Karpas-422 (cell line): Measurements from ENCODE around the gene SULT1C3. TPM values are rescaled to one million over a fixed set of nuclear protein-coding genes. Genes with fewer than 3 reads are reported as not detected.
"Not testable (repeated sequence)": the region's sequence is repeated elsewhere in the genome, so short reads cannot be mapped to it uniquely, and the experiment has no call there.

Experiments
- DNase-seq: peaks from one replicate; pipeline ENCODE4 v3.0.0-alpha.2; 2015
- H2AFZ ChIP-seq: fragments of 200-600 bp; sonication (generic); 2 replicates; pipeline ENCODE4 v1.6.1; 2014; ENCODE audit warnings: antibody characterized with exemption, low read length, mixed read lengths
- H3K27ac ChIP-seq: fragments of 200-600 bp; sonication (generic); 2 replicates; pipeline ENCODE4 v1.5.1; 2014; ENCODE audit warnings: mild to moderate bottlenecking, low read length, moderate library complexity
- H3K27me3 ChIP-seq: fragments of 200-600 bp; sonication (generic); 2 replicates; pipeline ENCODE4 v1.6.1; 2014; ENCODE audit warnings: low read length, mixed read lengths
- H3K36me3 ChIP-seq: fragments of 200-600 bp; sonication (generic); 2 replicates; pipeline ENCODE4 v1.6.1; 2014; ENCODE audit warnings: low read length, mixed read lengths; ENCODE audit not compliant: insufficient read depth
- H3K4me1 ChIP-seq: fragments of 200-600 bp; sonication (generic); 2 replicates; pipeline ENCODE4 v1.6.1; 2014; ENCODE audit warnings: mild to moderate bottlenecking, low read length, mixed read lengths
- H3K4me2 ChIP-seq: fragments of 200-600 bp; sonication (generic); 2 replicates; pipeline ENCODE4 v1.6.1; 2014; ENCODE audit warnings: low read length, low read depth, mild to moderate bottlenecking; ENCODE audit not compliant: poor library complexity, severe bottlenecking
- H3K4me3 ChIP-seq: fragments of 200-600 bp; sonication (generic); 2 replicates; pipeline ENCODE4 v1.5.1; 2014; ENCODE audit warnings: mild to moderate bottlenecking, antibody characterized with exemption, low read length, mixed read lengths
- H3K79me2 ChIP-seq: fragments of 200-600 bp; sonication (generic); 2 replicates; pipeline ENCODE4 v1.6.1; 2014; ENCODE audit warnings: mild to moderate bottlenecking, low read length, mixed read lengths
- H3K9ac ChIP-seq: fragments of 200-600 bp; sonication (generic); 2 replicates; pipeline ENCODE4 v1.6.0; 2014; ENCODE audit warnings: low read length
- H3K9me2 ChIP-seq: fragments of 200-600 bp; sonication (generic), shearing (Covaris generic); replicated peaks from 2 replicates; pipeline ENCODE4 v1.6.0; 2014; ENCODE audit warnings: mild to moderate bottlenecking, low read length, moderate library complexity; ENCODE audit not compliant: insufficient read depth
- H3K9me3 ChIP-seq: fragments of 300-700, 200-600 bp; sonication (generic); 2 replicates; pipeline ENCODE4 v1.6.1; 2014; ENCODE audit warnings: low read length, mixed read lengths
- H4K20me1 ChIP-seq: fragments of 200-600 bp; sonication (generic); 2 replicates; pipeline ENCODE4 v1.6.1; 2014; ENCODE audit warnings: mild to moderate bottlenecking, antibody characterized with exemption, low read length, low read depth; ENCODE audit not compliant: insufficient read depth
- total RNA-seq: library from RNA; depleted of rRNA; stranded (reverse); fragments of >200 nt; shearing (Covaris generic); gene quantifications from 2 replicates; pipeline ENCODE4 v1.2.3, GENCODE V29; 2014; ENCODE audit warnings: low replicate concordance

SULT1C3 gene
- total RNA-seq, 1 experiment from 2014 or later = not detected

DNA sequence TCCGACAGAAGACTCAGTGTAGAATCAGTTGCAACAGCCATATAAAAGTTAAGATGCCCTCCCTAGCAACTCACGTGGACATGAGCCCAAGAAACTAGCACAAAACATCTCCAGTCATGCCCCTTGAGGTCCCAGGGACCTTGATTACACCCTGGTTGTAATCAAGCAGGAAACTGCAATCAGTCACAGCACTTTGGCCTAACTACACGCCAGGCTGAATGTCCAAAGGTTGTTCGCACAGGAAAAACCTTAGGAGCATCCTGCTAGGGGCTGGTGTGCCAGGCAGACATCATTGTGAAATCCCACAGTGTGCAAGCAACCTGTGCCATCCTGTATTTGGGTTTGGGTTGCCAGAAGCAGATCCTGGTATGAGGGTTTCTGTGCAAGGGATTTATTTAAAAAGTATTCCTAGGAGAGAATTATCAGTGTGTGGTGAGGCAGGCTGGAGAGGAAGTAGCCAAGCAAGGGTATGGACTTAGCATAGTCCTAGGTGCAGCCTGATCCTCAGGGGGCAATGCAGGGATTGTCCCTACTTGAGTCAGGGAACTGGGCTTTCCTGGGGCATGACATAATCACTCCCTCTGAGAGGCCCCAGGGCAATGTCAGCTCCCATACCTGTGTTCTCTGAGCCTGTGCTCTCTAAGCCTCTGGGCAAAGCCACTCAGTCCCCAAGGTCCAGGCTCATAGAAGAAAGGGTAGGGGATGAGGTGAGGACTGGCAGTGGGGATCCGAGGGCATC is 31.2 kb downstream of the SULT1C3 start:
- Histone ChIP-seq H3K9ac (no peak overlapping the region), H2AFZ (no peak overlapping the region), H3K27me3 (no peaks in the 10 kb centered on the region), H3K4me1 (no peaks in the 10 kb centered on the region), H3K36me3 (no peaks in the 10 kb centered on the region), H3K4me2 (no peak overlapping the region), H3K4me3 (no peak overlapping the region), H3K79me2 (no peaks in the 10 kb centered on the region), H4K20me1 (no peaks in the 10 kb centered on the region), H3K27ac (no peak overlapping the region), H3K9me3 (no peaks in the 10 kb centered on the region), H3K9me2 (no peaks in the 10 kb centered on the region)
- DNase-seq = no peak

DNA sequence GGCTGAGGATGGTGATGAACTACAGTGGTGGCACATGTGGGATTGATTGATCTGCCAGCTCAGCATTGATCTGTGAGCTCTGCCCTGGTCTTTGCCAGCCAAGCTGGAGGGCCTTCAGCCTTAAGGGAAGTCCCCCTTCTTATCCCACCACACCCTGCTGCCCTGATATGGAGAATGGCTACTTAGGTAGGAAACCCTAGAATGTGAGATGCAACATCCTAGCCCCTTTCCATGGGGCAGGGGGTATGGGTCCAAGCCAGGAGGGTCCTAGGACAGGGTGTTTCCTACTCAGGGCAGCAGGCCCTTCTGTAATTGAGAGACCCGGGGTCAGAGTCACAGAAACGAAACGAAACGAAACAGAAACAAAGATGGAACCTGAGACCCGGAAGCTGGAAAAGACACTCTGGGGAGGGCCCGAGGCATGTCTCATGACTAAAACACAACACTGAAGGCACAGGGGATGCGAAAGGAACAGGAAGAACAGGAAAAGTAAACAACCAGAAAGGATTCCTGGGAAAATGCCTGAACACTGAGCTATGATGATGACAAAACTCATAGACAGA is 32.0 kb downstream of the SULT1C3 start:
- H3K9me2 ChIP-seq = no peaks in the 10 kb centered on the region
- DNase-seq = no peak
- H3K4me2 ChIP-seq = no peak overlapping the region
- H3K4me1 ChIP-seq = no peaks in the 10 kb centered on the region
- H3K79me2 ChIP-seq = no peaks in the 10 kb centered on the region
- no peak overlapping the region for H3K27ac ChIP-seq
- H4K20me1 ChIP-seq = no peaks in the 10 kb centered on the region
- H3K4me3 ChIP-seq = no peak overlapping the region
- H3K27me3 ChIP-seq = no peaks in the 10 kb centered on the region
- no peak overlapping the region for H2AFZ ChIP-seq
- H3K9ac ChIP-seq = no peak overlapping the region
- H3K36me3 ChIP-seq = no peaks in the 10 kb centered on the region
- H3K9me3 ChIP-seq = no peaks in the 10 kb centered on the region

DNA sequence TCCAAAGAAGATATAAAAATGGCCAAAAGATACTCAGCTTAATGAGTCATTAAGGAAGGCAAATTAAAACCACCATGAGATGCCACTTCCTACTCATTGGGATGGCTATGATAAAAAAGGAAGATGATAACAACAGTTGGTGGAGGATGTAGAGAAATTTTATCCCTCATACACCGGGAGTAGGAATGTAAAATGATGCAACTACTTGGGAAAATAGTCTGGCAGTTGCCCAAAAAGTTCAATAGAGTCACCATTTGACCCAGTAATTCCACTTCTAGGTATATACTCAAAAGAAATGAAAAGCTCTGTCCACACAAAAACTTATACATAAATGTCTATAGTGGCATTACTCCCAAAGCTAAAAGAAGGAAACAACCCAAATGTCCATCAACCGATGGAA is 38.9 kb downstream of the SULT1C3 start:
- H3K36me3 ChIP-seq = no peaks in the 10 kb centered on the region
- DNase-seq = no peak
- no peak overlapping the region for H3K9ac ChIP-seq
- H3K4me1 ChIP-seq = no peaks in the 10 kb centered on the region
- H3K9me2 ChIP-seq = no peaks in the 10 kb centered on the region
- H3K9me3 ChIP-seq = no peaks in the 10 kb centered on the region
- no peaks in the 10 kb centered on the region for H4K20me1 ChIP-seq
- H3K4me2 ChIP-seq = no peak overlapping the region
- H3K27me3 ChIP-seq = no peaks in the 10 kb centered on the region
- no peak overlapping the region for H2AFZ ChIP-seq
- no peaks in the 10 kb centered on the region for H3K79me2 ChIP-seq
- H3K27ac ChIP-seq = no peak overlapping the region
- no peak overlapping the region for H3K4me3 ChIP-seq

DNA sequence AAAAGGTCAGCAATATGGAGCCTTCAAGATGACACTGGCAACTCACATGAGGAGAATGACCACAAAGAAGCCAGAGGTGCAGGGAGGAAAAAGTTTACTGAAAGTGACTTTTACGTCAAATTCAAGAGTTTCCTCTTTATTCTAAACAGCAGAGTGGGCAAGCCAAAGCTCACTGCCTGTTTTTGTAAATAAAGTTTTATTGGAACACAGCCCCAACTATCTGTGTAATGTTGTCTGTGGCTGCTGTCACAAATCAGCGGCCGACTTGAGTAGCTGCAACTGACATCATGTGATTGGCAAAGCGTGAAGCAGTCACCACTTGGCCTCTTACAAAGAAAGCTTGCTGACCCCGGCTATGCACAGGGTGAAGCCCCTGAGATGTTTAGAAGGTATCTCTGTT is 39.7 kb downstream of the SULT1C3 start:
- Histone ChIP-seq H3K36me3 (no peaks in the 10 kb centered on the region), H2AFZ (no peak overlapping the region)

DNA sequence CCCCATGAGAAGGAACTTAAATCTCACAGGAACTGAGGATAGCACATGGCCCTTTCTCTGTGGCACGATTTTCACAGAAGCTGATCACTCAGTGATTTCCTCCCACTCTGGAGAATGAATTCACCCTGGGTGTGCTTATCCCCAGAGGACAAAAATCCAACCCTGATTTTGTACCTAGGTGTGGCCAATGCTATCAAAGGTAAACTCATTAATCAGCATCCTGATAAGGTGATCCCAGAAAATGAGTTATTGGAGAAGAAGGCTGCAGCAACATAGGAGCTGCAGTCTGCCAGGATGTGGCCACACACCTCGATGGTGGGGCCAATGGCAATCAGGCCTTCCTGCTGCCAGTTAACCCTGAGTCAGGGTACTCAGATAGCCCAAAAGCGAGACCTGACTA is 40.7 kb downstream of the SULT1C3 start:
- DNase-seq = no peak
- Histone ChIP-seq H3K4me1 (no peaks in the 10 kb centered on the region), H3K36me3 (no peaks in the 10 kb centered on the region), H3K9me3 (no peaks in the 10 kb centered on the region), H3K79me2 (no peaks in the 10 kb centered on the region), H3K4me2 (no peak overlapping the region), H3K27ac (no peak overlapping the region), H3K9me2 (no peaks in the 10 kb centered on the region), H4K20me1 (no peaks in the 10 kb centered on the region), H3K27me3 (no peaks in the 10 kb centered on the region), H3K4me3 (no peak overlapping the region), H2AFZ (no peak overlapping the region), H3K9ac (no peak overlapping the region)

More for the DNA sequence above, 39.7 kb downstream of the SULT1C3 start:
- H3K9me2 ChIP-seq = no peaks in the 10 kb centered on the region
- no peaks in the 10 kb centered on the region for H4K20me1 ChIP-seq
- no peak for DNase-seq
- no peaks in the 10 kb centered on the region for H3K79me2 ChIP-seq
- no peaks in the 10 kb centered on the region for H3K27me3 ChIP-seq
- no peaks in the 10 kb centered on the region for H3K9me3 ChIP-seq
- H3K4me3 ChIP-seq = no peak overlapping the region
- no peak overlapping the region for H3K4me2 ChIP-seq
- no peak overlapping the region for H3K27ac ChIP-seq
- no peaks in the 10 kb centered on the region for H3K4me1 ChIP-seq
- no peak overlapping the region for H3K9ac ChIP-seq

DNA sequence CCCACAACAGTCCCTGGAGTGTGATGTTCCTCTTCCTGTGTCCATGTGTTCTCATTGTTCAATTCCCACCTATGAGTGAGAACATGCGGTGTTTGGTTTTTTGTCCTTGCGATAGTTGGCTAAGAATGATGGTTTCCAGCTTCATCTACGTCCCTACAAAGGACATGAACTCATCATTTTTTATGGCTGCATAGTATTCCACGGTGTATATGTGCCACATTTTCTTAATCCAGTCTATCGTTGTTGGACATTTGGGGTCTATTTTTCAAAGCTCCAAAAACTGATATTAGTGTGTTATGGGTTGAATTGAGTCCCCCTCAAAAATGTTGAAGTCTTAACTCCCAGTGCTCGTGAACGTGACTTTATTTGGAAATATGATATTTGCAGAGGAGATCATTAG is 44.8 kb downstream of the SULT1C3 start:
- not testable (repeated sequence) for H2AFZ ChIP-seq, H3K9me3 ChIP-seq, H3K27me3 ChIP-seq, H3K4me3 ChIP-seq, H3K9me2 ChIP-seq, H3K79me2 ChIP-seq, H3K36me3 ChIP-seq, H3K9ac ChIP-seq, H4K20me1 ChIP-seq, DNase-seq, H3K4me2 ChIP-seq, H3K27ac ChIP-seq, H3K4me1 ChIP-seq

DNA sequence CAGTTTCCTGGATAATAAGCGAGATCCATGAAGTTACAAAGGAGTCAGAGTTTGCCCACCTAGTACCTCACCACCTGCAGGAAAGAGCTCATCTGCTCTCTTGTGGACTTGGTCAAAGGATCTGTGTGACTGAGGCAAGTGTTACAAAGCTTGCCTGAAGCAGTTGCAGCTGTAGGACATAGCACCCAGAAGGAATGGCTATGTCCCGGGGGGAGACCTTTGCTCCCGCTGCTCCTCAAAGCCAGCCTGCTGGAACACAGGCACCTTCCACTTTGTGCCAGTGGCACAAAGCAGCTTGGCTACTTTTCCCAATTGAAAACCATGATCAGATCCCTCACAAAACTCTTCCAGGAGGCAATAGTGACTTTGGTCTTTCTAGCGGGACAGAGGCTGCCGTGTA is 45.8 kb downstream of the SULT1C3 start:
- H3K4me2 ChIP-seq = no peak overlapping the region
- no peak overlapping the region for H3K27ac ChIP-seq
- H3K9ac ChIP-seq = no peak overlapping the region
- no peaks in the 10 kb centered on the region for H4K20me1 ChIP-seq
- no peaks in the 10 kb centered on the region for H3K27me3 ChIP-seq
- H3K9me3 ChIP-seq = no peaks in the 10 kb centered on the region
- DNase-seq = no peak
- H2AFZ ChIP-seq = no peak overlapping the region
- H3K4me1 ChIP-seq = no peaks in the 10 kb centered on the region
- H3K36me3 ChIP-seq = no peaks in the 10 kb centered on the region
- no peak overlapping the region for H3K4me3 ChIP-seq
- no peaks in the 10 kb centered on the region for H3K9me2 ChIP-seq
- no peaks in the 10 kb centered on the region for H3K79me2 ChIP-seq

DNA sequence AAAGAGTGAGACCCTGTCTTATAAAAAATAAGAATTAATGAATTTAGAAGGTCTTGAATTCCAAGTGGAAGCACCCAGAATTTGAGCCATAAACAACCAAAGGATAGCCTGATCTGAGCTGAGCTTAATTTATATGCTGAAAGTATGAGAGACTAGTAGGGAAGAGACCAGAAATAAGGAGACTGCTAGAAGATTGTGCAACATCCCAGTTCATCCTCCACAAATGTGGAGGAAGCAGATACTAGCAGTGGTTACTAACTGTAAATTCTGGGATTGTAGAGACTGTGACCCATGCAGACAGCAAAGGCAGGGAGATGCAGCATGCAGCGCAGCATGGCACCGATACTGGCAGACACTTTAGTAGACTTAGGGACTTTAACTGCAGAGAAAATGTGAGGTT is 47.4 kb downstream of the SULT1C3 start:
- Histone ChIP-seq H3K36me3 (no peaks in the 10 kb centered on the region), H3K4me3 (no peak overlapping the region), H3K4me2 (no peak overlapping the region), H3K27ac (no peak overlapping the region), H3K9me3 (no peaks in the 10 kb centered on the region), H3K79me2 (no peaks in the 10 kb centered on the region), H3K9ac (no peak overlapping the region), H3K9me2 (no peaks in the 10 kb centered on the region), H3K4me1 (no peaks in the 10 kb centered on the region), H3K27me3 (no peaks in the 10 kb centered on the region), H2AFZ (no peak overlapping the region), H4K20me1 (no peaks in the 10 kb centered on the region)
- DNase-seq = no peak
